IgD-negative memory B cell (primary cell): Measurements from ENCODE around the gene IL17B. TPM values are rescaled to one million over a fixed set of nuclear protein-coding genes. Genes with fewer than 3 reads are reported as not detected.
"Not testable (repeated sequence)": the region's sequence is repeated elsewhere in the genome, so short reads cannot be mapped to it uniquely, and the experiment has no call there.

ENCODE experiments used
- H3K27ac Mint-ChIP-seq, 3 donors: one replicate each; pipeline ENCODE4 v1.8.0; 2020 to 2022; ENCODE audit warnings: mild to moderate bottlenecking in 3 of 3, mixed read lengths in 3 of 3, moderate library complexity in 1 of 3
- H3K27me3 Mint-ChIP-seq: one replicate; pipeline ENCODE4 v1.8.0; 2021; ENCODE audit warnings: mixed read lengths
- H3K36me3 Mint-ChIP-seq: one replicate; pipeline ENCODE4 v1.8.0; 2020; ENCODE audit warnings: mild to moderate bottlenecking, mixed read lengths
- H3K4me1 Mint-ChIP-seq, 3 donors: one replicate each; pipeline ENCODE4 v1.8.0; 2020 to 2022; ENCODE audit warnings: mixed read lengths in 3 of 3, mild to moderate bottlenecking in 1 of 3
- H3K4me3 Mint-ChIP-seq, 4 donors: one replicate each; pipeline ENCODE4 v1.8.0; 2020 to 2022; ENCODE audit warnings: mild to moderate bottlenecking in 4 of 4, mixed read lengths in 4 of 4, moderate library complexity in 3 of 4
- H3K9me3 Mint-ChIP-seq, 3 donors: one replicate each; pipeline ENCODE4 v1.8.0; 2020 to 2021; ENCODE audit warnings: mixed read lengths in 3 of 3, mild to moderate bottlenecking in 1 of 3
- polyA plus RNA-seq: library from polyadenylated mRNA; unstranded; fragments of 300-500 nt; fragmentation: Illumina TruSeq; gene quantifications from one replicate; pipeline ENCODE4 v1.2.3, GENCODE V29; 2021

IL17B gene
- polyA plus RNA-seq, 1 donor from 2014 or later, result not detected

GRCh38 chr5:149394996-149395395, 15.9 kb upstream of the IL17B start:
- H3K27me3 Mint-ChIP-seq, H3K4me3 Mint-ChIP-seq, H3K9me3 Mint-ChIP-seq, H3K4me1 Mint-ChIP-seq, H3K27ac Mint-ChIP-seq, H3K36me3 Mint-ChIP-seq: not testable (repeated sequence)

- Mint-ChIP-seq H3K4me1 (no peaks in the 10 kb centered on the region), H3K4me3 (no peak overlapping the region), H3K9me3 (no peaks in the 10 kb centered on the region), H3K27ac (no peak overlapping the region), H3K36me3 (no peaks in the 10 kb centered on the region), H3K27me3 (peaks cover 4% of the 10 kb centered on the region)
Measured at GRCh38 chr5:149392718-149393117, 13.6 kb upstream of the IL17B start.

- no peak overlapping the region for H3K4me3 Mint-ChIP-seq
- no peaks in the 10 kb centered on the region for H3K9me3 Mint-ChIP-seq
- peaks cover 4% of the 10 kb centered on the region for H3K27me3 Mint-ChIP-seq
- H3K4me1 Mint-ChIP-seq, result no peaks in the 10 kb centered on the region
- H3K36me3 Mint-ChIP-seq, result no peaks in the 10 kb centered on the region
- H3K27ac Mint-ChIP-seq, result no peak overlapping the region
Measured at GRCh38 chr5:149391524-149391923, 12.4 kb upstream of the IL17B start.

DNA sequence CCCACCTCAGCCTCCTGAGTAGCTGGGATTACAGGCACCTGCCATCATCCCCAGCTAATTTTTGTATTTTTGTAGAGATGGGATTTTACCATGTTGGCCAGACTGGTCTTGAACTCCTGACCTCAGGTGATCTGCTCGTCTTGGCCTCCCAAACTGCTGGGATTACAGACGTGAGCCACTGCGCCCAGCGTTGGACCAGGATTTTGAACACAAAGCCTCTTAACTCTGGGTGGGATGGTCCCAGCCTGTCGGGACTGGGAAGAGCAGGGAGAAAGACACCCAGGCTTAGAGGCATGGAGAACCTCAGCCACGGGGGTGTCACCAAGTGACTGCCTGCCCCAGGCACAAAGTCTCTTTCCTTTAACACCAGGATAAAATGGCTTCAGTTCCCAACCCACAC, 12.0 kb upstream of the IL17B start:
- not testable (repeated sequence) for H3K4me1 Mint-ChIP-seq, H3K36me3 Mint-ChIP-seq

GRCh38 chr5:149389552-149390495, 10.7 kb upstream of the IL17B start:
- Mint-ChIP-seq H3K36me3 (no peaks in the 10 kb centered on the region), H3K27ac (no peak overlapping the region), H3K9me3 (no peaks in the 10 kb centered on the region), H3K4me3 (no peak overlapping the region), H3K4me1 (no peaks in the 10 kb centered on the region), H3K27me3 (peaks cover 4% of the 10 kb centered on the region)

More for the DNA sequence above, 12.0 kb upstream of the IL17B start:
- H3K9me3 Mint-ChIP-seq, H3K27me3 Mint-ChIP-seq, H3K27ac Mint-ChIP-seq, H3K4me3 Mint-ChIP-seq: not testable (repeated sequence)

DNA sequence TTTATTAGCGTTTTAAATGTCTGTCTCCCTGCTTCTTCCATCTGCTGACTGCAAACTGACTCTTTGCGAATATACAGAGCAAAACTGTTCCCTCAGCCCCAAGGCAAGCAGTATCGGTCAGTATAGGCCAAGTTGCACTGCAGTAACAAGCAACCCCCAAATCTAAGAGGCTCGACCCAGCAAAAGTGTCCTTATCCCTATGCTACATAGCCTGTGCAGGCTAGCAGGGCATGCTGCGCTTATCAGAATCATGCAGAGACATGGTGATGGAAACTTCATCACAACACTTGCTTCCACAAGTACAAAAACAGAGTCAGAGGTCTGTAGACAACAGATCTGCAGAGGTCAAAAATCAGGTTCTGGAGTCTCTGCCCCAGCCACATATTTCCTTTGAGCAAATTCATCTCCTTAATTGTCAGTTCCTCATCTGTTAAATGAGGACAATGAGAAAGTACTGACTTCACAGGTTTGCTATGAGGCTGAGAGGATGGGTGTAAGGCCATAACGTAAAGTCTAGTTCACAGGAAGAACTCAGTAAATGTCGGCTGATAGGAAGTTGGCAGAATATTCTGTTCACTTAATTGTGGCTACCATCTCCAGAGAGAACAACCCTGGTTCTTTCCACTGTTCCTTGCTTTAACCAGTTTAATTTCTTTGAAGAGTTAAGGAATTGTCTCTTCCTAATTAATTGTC, 9.6 kb upstream of the IL17B start:
- no peaks in the 10 kb centered on the region for H3K36me3 Mint-ChIP-seq
- no peaks in the 10 kb centered on the region for H3K4me1 Mint-ChIP-seq
- peaks cover 4% of the 10 kb centered on the region for H3K27me3 Mint-ChIP-seq
- H3K27ac Mint-ChIP-seq, result no peak overlapping the region
- H3K9me3 Mint-ChIP-seq, result no peaks in the 10 kb centered on the region
- no peak overlapping the region for H3K4me3 Mint-ChIP-seq

- Mint-ChIP-seq H3K27ac (no peak overlapping the region), H3K27me3 (peaks cover 4% of the 10 kb centered on the region), H3K4me3 (no peak overlapping the region), H3K4me1 (no peaks in the 10 kb centered on the region), H3K9me3 (no peaks in the 10 kb centered on the region), H3K36me3 (no peaks in the 10 kb centered on the region)
Measured at GRCh38 chr5:149387982-149388381, 8.9 kb upstream of the IL17B start.

DNA sequence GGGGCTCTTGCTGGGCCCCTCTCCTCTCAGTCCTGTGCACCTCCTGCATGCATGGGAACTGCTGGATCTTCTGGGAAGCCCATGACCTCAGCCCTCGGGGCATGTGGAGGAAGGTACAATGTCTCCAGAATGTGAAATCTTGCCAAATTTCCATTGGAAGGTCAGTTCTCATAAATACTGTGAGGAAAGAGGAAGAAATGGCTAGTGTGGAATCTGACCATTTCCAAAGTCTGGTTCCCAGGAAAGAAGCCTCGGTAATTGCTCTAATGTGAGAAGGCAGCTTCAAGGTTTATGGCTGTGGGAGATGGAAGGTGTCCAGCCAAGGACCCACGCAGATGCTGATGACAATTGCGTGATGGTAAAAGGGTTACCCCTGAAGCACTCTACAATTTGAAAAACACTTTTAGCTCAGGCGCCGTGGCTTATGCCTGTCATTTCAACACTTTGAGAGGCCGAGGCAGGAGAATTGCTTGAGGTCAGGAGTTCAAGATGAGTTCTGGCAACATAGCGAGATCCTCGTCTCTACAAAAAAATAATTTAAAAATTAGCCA, 8.1 kb upstream of the IL17B start:
- Mint-ChIP-seq H3K9me3 (no peaks in the 10 kb centered on the region), H3K4me1 (no peaks in the 10 kb centered on the region), H3K27ac (no peak overlapping the region), H3K4me3 (peak overlapping the region in 1 of 4 donors; percentile 55), H3K36me3 (no peaks in the 10 kb centered on the region), H3K27me3 (peaks cover 4% of the 10 kb centered on the region)

DNA sequence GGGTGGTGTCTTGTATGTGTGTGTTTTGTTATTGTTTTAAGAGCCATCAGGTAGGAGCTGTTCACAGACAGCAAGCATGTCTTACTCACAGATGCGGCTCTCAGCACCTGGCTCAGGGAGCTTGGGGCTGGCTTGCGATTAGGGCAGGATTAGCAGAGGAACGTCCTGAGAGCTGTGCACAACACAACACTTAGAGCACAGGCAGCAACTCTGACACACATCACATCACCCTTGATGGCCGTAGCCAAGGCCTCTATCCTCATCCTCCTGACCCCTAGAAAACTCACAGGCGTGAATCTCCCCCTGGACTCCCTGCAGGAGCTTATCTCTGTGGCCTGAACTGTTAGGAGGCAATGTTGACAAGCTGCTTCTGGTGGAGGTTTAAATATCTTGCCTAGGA, 7.1 kb upstream of the IL17B start:
- H3K27me3 Mint-ChIP-seq, result peaks cover 5% of the 10 kb centered on the region
- no peak overlapping the region for H3K4me3 Mint-ChIP-seq
- no peaks in the 10 kb centered on the region for H3K36me3 Mint-ChIP-seq
- H3K27ac Mint-ChIP-seq, result peak overlapping the region in 1 of 3 donors; percentile 26
- peaks cover 0 to 3% (median 1%) of the 10 kb centered on the region in 3 donors for H3K4me1 Mint-ChIP-seq
- H3K9me3 Mint-ChIP-seq, result no peaks in the 10 kb centered on the region

DNA sequence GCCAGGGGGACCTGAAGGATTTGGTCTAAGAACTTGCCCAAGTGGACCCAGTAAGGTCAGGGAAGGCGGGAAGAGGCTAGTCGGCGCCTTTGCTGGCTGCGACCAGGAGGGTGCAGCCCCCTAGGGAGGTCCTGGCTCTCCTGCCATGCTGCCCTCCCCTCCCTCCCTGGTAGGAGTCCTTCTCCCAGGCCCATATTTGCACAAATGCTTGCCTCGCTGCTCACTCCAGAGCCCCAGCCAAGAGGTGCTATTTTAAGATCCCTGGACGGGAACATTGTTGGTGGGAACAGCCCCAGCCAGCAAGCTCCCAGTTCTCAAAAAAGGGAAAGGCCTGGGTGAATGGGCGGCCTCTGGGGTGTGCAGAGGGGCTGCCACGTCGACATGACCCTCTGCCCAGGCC, 4.3 kb upstream of the IL17B start:
- Mint-ChIP-seq H3K9me3 (no peaks in the 10 kb centered on the region), H3K27ac (no peak overlapping the region), H3K4me1 (peaks cover 0 to 3% (median 1%) of the 10 kb centered on the region in 3 donors), H3K36me3 (no peaks in the 10 kb centered on the region), H3K4me3 (no peak overlapping the region), H3K27me3 (peaks cover 5% of the 10 kb centered on the region)

DNA sequence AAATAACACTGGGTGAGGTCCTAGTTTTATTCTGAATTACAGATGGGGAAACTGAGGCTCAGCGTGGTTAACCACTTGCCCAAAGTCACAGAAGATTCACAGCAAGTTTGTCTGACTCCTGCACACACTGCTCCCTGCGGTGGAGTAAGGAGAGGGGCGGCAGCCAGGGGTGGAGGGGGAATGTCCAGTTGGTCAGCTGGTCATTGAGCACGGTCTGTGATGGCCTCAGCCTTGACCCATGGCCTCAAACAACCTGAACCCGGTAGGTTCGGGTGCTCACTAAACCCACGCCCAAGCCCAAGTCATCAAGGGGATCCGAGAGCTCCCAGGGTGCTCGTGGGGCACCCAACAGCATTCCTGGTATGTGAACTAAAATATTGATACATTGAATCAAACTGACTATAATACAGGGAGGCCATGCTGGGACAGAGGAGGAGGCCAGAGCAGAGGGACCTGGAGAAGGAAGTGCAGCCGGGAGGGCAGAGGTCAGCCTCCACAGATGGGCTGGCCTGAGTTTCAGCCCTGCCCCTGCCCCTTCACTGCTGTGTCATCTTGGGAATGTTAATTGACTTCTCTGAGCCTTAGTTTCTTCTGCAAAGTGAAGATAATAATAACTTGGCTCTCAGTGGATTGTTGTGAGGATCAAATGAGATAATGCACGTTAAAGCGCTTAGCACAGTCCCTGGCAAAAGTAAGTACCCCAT, 3.6 kb upstream of the IL17B start:
- Mint-ChIP-seq H3K4me3 (no peak overlapping the region), H3K4me1 (peaks cover 0 to 3% (median 1%) of the 10 kb centered on the region in 3 donors), H3K27ac (no peak overlapping the region), H3K36me3 (no peaks in the 10 kb centered on the region), H3K9me3 (no peaks in the 10 kb centered on the region), H3K27me3 (peaks cover 5% of the 10 kb centered on the region)

GRCh38 chr5:149381986-149382338, 2.9 kb upstream of the IL17B start:
- Mint-ChIP-seq H3K4me1 (peaks cover 0 to 3% (median 1%) of the 10 kb centered on the region in 3 donors), H3K9me3 (no peaks in the 10 kb centered on the region), H3K36me3 (no peaks in the 10 kb centered on the region), H3K27ac (peak overlapping the region in 1 of 3 donors; percentile 86), H3K27me3 (peaks cover 5% of the 10 kb centered on the region), H3K4me3 (no peak overlapping the region)

DNA sequence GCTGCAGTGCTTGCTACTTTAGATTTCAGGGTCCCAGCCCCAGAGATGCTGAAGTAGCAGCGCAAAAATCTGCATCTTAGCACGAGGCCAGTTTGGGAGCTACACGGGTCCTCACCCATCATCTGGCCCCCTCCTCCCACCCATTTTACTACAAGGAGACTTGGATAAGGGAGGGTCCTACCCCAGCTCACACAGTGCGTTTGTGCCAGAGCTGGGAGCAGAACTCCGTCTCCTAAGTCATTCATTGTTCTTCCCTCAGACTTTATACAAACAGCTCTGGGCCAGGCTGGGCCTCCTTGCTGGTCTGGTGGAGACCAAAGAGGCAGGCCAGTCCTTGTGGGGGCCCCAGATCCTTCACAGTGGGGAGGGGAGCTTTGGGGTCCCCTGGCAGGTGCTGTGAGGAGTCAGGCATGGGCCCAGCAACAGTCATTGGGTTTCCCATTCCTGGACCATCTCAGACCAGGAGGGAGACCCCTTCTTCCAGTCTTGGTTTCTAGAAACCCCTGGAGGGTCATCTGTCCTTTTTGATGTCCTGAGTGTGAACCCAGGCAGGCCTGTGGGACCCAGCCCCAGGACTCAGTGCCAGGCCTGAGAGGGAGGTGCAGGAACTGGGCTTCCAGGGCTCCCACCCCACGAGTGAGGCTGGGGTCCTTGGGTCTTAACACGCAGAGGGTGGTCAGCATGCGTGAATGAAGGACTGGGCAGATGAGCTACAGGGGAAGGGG, 2.3 kb upstream of the IL17B start:
- Mint-ChIP-seq H3K27ac (peak overlapping the region in 1 of 3 donors; percentile 86), H3K4me3 (no peak overlapping the region), H3K36me3 (no peaks in the 10 kb centered on the region), H3K9me3 (no peaks in the 10 kb centered on the region), H3K4me1 (peaks cover 0 to 3% (median 1%) of the 10 kb centered on the region in 3 donors), H3K27me3 (peaks cover 5% of the 10 kb centered on the region)

GRCh38 chr5:149380466-149381121, 1.5 kb upstream of the IL17B start:
- H3K27me3 Mint-ChIP-seq, result peaks cover 5% of the 10 kb centered on the region
- no peaks in the 10 kb centered on the region for H3K9me3 Mint-ChIP-seq
- no peaks in the 10 kb centered on the region for H3K36me3 Mint-ChIP-seq
- no peak overlapping the region for H3K27ac Mint-ChIP-seq
- no peak overlapping the region for H3K4me3 Mint-ChIP-seq
- H3K4me1 Mint-ChIP-seq, result peaks cover 0 to 3% (median 1%) of the 10 kb centered on the region in 3 donors
